Left ventricle myocardium inferior (tissue), 1 donor: ENCODE results near the gene CLCN2. TPM values are rescaled to one million over a fixed set of nuclear protein-coding genes. Genes with fewer than 3 reads are reported as not detected.

Experiments
- DNase-seq: peaks from one replicate; pipeline ENCODE4 v3.0.0-alpha.2; 2020
- H3K27ac ChIP-seq: fragments of 200-600 bp; replicated peaks from 2 replicates; pipeline ENCODE4 v1.8.0; 2021
- H3K27me3 ChIP-seq: fragments of 200-600 bp; 2 replicates; pipeline ENCODE4 v1.8.0; 2021; ENCODE audit warnings: low read depth
- H3K36me3 ChIP-seq: fragments of 200-600 bp; 2 replicates; pipeline ENCODE4 v1.8.0; 2021
- H3K4me1 ChIP-seq: fragments of 200-600 bp; 2 replicates; pipeline ENCODE4 v1.8.0; 2021
- H3K4me3 ChIP-seq: fragments of 200-600 bp; 2 replicates; pipeline ENCODE4 v1.8.0; 2021; ENCODE audit warnings: mild to moderate bottlenecking, moderate library complexity
- H3K9me3 ChIP-seq: fragments of 200-600 bp; replicated peaks from 2 replicates; pipeline ENCODE4 v1.8.0; 2021
- intact Hi-C: fragments of 100-400 bp; cut with micrococcal nuclease; formaldehyde crosslinking; loops from one replicate; pipeline ENCODE4 v1.11.0; 2022
- total RNA-seq: library from RNA; stranded (reverse); fragmentation: NEBNext Ultra II Directional; extraction: Animal tissue kit (Norgen Biotek cat#: 25700); gene quantifications from one replicate; pipeline ENCODE4 v1.2.1, GENCODE V29; 2021
- TF ChIP-seq, protein P1 (sequence below): fragments of 200-600 bp; IDR thresholded peaks from 2 replicates; pipeline ENCODE4 v1.8.0; 2021; ENCODE audit warnings: antibody characterized with exemption, mild to moderate bottlenecking, borderline replicate concordance
- donor health status: DM: no; HTN: yes; CAD: no; lungs with severe emphysema.

Gene CLCN2
- total RNA-seq, 1 donor from 2014 or later: 1.7 TPM

DNA sequence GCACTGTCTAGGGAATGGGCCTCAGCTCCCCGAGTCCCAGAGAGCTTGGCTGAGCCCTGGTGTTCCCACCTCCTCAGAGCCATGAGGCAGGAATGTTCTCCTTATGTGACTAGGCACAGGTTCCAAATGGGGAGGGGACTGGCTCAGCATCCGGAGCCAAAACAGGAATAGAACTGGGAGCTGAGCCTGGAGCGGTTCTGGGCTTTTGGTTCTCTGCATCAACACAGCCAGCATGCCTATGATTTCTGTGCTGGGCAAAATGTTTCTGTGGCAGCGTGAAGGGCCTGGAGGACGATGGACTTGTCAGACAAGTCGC, 24.0 kb downstream of the CLCN2 start, which contains the start of gene FAM131A:
Gene FAM131A (plus strand): TSS at position 202 of the 316 bp plus-strand sequence. CDS start 31 bp downstream, at position 233.
- intact Hi-C loops: no loop called here
- Histone ChIP-seq H3K36me3 (peaks cover 42% of the 10 kb centered on the region), H3K9me3 (no peaks in the 10 kb centered on the region), H3K27ac (peak within 1 kb of the TSS; percentile 97), H3K4me1 (peaks cover 59% of the 10 kb centered on the region), H3K27me3 (no peaks in the 10 kb centered on the region), H3K4me3 (peak within 1 kb of the TSS; percentile 88)
- peak; percentile 77 for DNase-seq
- TF ChIP-seq, protein P1, sequence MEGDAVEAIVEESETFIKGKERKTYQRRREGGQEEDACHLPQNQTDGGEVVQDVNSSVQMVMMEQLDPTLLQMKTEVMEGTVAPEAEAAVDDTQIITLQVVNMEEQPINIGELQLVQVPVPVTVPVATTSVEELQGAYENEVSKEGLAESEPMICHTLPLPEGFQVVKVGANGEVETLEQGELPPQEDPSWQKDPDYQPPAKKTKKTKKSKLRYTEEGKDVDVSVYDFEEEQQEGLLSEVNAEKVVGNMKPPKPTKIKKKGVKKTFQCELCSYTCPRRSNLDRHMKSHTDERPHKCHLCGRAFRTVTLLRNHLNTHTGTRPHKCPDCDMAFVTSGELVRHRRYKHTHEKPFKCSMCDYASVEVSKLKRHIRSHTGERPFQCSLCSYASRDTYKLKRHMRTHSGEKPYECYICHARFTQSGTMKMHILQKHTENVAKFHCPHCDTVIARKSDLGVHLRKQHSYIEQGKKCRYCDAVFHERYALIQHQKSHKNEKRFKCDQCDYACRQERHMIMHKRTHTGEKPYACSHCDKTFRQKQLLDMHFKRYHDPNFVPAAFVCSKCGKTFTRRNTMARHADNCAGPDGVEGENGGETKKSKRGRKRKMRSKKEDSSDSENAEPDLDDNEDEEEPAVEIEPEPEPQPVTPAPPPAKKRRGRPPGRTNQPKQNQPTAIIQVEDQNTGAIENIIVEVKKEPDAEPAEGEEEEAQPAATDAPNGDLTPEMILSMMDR: no peak

DNA sequence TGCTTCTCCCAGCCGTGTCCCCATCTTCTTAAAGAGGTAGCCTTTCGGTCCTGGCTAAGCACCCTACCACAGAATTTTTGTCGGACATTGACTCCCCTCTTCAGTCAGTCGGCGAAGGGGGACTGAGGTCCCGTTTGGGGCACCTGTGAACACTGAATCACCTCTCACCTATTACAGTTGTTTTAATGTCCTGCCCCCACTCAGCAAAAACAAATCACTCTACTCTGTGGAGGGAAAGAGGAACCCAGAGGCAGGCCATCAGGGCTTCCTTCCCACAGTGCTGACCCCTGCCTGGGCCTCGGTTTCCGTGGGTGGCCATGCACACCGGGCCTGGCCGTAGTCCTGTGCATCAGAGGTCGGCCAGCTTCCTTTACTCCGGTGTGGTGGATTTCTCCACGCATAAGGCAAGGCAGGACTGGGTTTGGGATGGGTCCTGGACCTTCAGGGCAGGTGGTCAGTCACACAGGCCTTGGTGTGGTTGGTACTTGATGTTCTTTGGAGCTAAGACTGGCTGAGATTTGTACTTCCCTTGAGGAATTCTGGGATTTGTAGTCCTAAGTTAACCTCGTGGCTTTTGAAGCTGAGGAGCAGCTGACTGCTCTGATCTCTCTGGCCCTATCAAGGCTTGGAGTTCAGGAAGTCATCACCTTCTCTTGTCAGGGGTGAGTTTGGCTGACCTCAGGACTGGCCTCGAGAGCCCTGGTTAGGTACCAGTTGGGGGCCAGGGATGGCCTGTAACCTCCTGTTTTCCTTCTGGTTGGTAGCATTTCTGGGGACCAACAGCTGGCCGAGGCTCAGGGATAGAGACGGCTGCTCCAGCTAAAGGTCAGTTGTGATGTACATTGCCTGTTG, 24.6 kb downstream of the CLCN2 start:
- DNase-seq: no peak
- TF ChIP-seq, protein P1: no peak
- Histone ChIP-seq H3K27ac (peak overlapping the region; percentile 97), H3K36me3 (peaks cover 42% of the 10 kb centered on the region), H3K9me3 (no peaks in the 10 kb centered on the region), H3K4me3 (peak overlapping the region; percentile 88), H3K27me3 (no peaks in the 10 kb centered on the region), H3K4me1 (peaks cover 65% of the 10 kb centered on the region)
- intact Hi-C loops: no loop called here

DNA sequence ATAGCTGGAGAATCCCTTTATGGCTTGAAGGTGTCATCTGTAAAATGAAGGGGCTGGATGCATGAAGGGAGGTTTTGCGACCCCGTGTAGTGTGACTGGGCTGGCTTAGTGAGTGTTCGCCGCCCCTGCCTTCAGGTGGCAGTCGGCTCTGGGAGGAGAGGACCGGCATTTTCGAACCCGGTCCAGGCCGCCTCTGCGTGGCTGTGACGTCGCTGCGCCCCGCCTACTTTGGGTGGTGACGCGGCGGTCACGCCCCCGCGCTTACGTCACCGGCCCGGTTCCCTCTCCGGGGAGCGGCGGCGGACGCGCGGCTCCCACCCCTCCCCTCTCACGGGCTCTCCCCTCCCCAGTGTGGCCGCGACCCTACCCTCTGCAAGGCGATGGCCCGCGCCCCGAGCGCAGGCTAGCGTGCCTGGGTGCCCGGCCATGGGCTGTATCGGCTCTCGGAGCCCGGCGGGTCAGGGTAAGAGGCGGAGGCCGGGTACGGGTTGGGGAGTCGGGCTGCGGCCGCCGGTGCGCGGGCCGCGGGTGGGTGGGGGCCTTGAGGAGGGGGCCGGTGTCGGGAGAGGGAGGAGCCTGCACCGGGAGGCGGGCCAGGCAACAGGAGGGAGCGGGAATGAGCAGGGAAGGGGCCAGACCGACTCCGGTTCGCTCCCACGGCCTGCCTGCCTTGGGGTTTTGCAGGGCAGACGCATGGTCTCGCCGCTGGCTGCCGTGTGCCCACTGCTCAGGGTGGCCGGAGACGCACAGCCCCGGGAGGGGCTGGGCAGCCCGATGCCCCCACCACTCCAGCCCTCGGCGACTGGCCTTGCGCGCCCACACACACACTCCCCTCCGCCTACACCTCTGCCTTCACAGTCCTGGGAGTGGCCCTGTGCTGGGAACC, 25.5 kb downstream of the CLCN2 start:
- TF ChIP-seq, protein P1: no peak
- intact Hi-C loops: no loop called here
- peak; percentile 89 for DNase-seq
- H3K4me3 ChIP-seq: peak overlapping the region; percentile 88
- no peaks in the 10 kb centered on the region for H3K27me3 ChIP-seq
- H3K9me3 ChIP-seq: no peaks in the 10 kb centered on the region
- peaks cover 72% of the 10 kb centered on the region for H3K4me1 ChIP-seq
- peaks cover 45% of the 10 kb centered on the region for H3K36me3 ChIP-seq
- H3K27ac ChIP-seq: peak overlapping the region; percentile 97

DNA sequence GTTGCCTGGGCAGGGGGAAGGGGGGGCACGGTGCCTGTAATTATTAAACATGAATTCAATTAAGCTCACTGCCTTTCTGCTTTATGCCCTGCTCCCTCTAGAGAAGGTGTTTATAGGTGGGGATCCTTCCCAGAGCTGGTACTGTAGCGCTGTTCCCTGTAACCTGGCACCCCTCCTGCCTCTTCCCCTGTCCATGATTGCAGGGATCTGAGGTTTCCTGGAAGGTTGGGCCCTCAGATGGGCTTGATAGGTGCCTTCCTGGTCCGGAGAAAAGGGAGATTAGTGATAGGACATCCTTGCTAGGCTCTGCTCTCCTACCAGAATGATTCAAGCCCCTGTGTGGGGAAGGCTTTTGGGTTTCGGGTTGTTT, 26.1 kb downstream of the CLCN2 start:
- Histone ChIP-seq H3K4me3 (peak overlapping the region; percentile 88), H3K9me3 (no peaks in the 10 kb centered on the region), H3K36me3 (peaks cover 50% of the 10 kb centered on the region), H3K27me3 (no peaks in the 10 kb centered on the region), H3K4me1 (peaks cover 72% of the 10 kb centered on the region), H3K27ac (peak overlapping the region; percentile 97)
- intact Hi-C loops: no loop called here
- no peak for DNase-seq
- TF ChIP-seq, protein P1: no peak

DNA sequence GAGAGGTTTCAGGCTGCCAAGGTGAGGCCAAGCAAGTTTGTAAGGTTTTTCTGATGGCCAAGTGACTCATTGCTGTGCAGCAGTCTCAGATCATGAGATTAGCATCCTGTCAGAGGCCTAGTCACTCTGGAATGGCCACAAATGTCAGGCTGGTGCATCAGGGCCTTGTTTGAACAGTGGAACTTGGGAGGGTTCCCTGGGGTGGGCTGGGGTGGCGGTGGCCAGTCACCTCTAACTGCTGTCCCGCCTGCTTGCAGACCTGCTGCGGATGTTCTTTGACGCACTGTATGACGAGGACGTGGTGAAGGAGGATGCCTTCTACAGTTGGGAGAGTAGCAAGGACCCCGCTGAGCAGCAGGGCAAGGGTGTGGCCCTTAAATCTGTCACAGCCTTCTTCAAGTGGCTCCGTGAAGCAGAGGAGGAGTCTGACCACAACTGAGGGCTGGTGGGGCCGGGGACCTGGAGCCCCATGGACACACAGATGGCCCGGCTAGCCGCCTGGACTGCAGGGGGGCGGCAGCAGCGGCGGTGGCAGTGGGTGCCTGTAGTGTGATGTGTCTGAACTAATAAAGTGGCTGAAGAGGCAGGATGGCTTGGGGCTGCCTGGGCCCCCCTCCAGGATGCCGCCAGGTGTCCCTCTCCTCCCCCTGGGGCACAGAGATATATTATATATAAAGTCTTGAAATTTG, 26.8 kb downstream of the CLCN2 start:
- peaks cover 69% of the 10 kb centered on the region for H3K4me1 ChIP-seq
- TF ChIP-seq, protein P1: no peak
- intact Hi-C loops: no loop called here
- H3K27me3 ChIP-seq: no peaks in the 10 kb centered on the region
- no peak overlapping the region for H3K4me3 ChIP-seq
- H3K27ac ChIP-seq: peak overlapping the region; percentile 97
- DNase-seq: no peak
- H3K9me3 ChIP-seq: no peaks in the 10 kb centered on the region
- H3K36me3 ChIP-seq: peaks cover 56% of the 10 kb centered on the region
